ENCODE data around the gene NGEF. TPM values are rescaled to one million over a fixed set of nuclear protein-coding genes. Genes with fewer than 3 reads are reported as not detected.
A peak's percentile ranks its signal among the peaks of the same experiment; 100 is the strongest.

Gene NGEF
- total and polyA plus RNA-seq, 2 donors from 2014 or later = 4.8 to 5.3 TPM

DNA sequence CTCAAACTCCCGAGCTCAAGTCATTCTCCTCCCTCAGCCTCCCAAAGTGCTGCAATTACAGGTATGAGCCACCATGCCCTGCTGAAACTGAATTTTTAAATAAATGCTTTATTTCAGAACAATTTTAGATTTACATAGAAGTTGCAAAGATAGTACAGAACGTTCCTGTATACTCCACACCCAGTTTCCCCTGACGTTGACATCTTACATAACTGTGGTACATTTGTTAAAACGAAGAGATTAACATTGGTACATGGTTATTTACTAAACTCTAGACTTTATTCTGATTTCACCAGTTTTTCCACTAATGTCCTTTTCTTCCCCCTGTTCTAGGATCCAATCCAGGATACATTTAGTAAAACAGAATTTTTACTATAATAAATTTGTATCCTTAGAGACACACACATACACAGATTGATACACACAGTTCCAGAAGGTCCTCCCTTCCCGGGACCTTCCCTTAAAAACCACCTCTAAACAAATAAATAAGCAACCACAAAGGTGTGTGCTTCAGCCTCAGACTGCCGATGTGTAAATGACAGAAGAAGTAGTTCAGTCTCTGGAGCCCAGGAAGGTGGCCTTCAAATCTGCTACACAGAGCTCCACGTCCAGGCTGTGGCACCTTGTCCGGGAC lies 26.3 kb upstream of the NGEF start:
- FAIRE-seq = no peak
- no peak for DNase-seq
- Histone ChIP-seq H3K27ac (ENCODE audit: low read depth in 2 of 2, low read length in 2 of 2) (no peak overlapping the region), H3K9me3 (ENCODE audit: control insufficient read depth in 2 of 3, insufficient read depth in 1 of 3, low read length in 3 of 3) (peaks cover 0 to 7% (median 0%) of the 10 kb centered on the region in 3 donors), H3K4me3 (ENCODE audit: low read length in 3 of 3) (no peak overlapping the region), H3K4me1 (ENCODE audit: control insufficient read depth in 2 of 3, insufficient read depth in 2 of 3, low read depth in 1 of 3, low read length in 3 of 3) (no peaks in the 10 kb centered on the region), H3K27me3 (ENCODE audit: control insufficient read depth, insufficient read depth, low read length) (no peaks in the 10 kb centered on the region), H3K36me3 (ENCODE audit: control insufficient read depth in 2 of 3, insufficient read depth in 3 of 3, low read length in 3 of 3) (no peaks in the 10 kb centered on the region), H3K9ac (ENCODE audit: low read length in 3 of 3) (no peak overlapping the region)
- intact Hi-C loops (cut with DNase I) = no loop called here
- TF ChIP-seq, protein P1, sequence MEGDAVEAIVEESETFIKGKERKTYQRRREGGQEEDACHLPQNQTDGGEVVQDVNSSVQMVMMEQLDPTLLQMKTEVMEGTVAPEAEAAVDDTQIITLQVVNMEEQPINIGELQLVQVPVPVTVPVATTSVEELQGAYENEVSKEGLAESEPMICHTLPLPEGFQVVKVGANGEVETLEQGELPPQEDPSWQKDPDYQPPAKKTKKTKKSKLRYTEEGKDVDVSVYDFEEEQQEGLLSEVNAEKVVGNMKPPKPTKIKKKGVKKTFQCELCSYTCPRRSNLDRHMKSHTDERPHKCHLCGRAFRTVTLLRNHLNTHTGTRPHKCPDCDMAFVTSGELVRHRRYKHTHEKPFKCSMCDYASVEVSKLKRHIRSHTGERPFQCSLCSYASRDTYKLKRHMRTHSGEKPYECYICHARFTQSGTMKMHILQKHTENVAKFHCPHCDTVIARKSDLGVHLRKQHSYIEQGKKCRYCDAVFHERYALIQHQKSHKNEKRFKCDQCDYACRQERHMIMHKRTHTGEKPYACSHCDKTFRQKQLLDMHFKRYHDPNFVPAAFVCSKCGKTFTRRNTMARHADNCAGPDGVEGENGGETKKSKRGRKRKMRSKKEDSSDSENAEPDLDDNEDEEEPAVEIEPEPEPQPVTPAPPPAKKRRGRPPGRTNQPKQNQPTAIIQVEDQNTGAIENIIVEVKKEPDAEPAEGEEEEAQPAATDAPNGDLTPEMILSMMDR (IDR thresholded peaks at IDR 0.05; ENCODE audit: borderline replicate concordance, extremely low read depth, insufficient read depth) = no peak

DNA sequence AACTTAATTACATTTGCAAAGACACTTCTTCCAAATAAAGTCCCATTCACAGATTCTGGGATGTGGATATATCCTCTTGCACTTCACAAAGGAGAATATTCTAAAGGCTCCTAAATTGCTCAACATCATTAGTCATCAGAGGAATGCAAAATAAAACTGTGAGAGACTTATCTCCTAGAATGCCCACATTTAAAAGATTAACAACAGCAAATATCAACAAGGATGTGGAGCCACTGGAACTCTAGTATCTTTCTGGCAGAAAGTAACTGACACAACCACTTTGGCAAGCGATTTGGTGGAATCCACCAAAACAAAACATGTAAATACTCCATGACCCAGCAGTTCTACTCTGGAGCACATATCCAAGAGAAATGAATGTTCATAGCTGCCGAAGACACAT lies 24.0 kb upstream of the NGEF start:
- Histone ChIP-seq H3K4me1 (ENCODE audit: control insufficient read depth in 2 of 3, insufficient read depth in 2 of 3, low read depth in 1 of 3, low read length in 3 of 3) (no peaks in the 10 kb centered on the region), H3K27me3 (ENCODE audit: control insufficient read depth, insufficient read depth, low read length) (no peaks in the 10 kb centered on the region), H3K9ac (ENCODE audit: low read length in 3 of 3) (no peak overlapping the region), H3K9me3 (ENCODE audit: control insufficient read depth in 2 of 3, insufficient read depth in 1 of 3, low read length in 3 of 3) (peaks cover 0 to 7% (median 0%) of the 10 kb centered on the region in 3 donors), H3K27ac (ENCODE audit: low read depth in 2 of 2, low read length in 2 of 2) (no peak overlapping the region), H3K36me3 (ENCODE audit: control insufficient read depth in 2 of 3, insufficient read depth in 3 of 3, low read length in 3 of 3) (no peaks in the 10 kb centered on the region), H3K4me3 (ENCODE audit: low read length in 3 of 3) (no peak overlapping the region)
- intact Hi-C loops (cut with DNase I) = no loop called here
- TF ChIP-seq, protein P1 (IDR thresholded peaks at IDR 0.05; ENCODE audit: borderline replicate concordance, extremely low read depth, insufficient read depth) = no peak
- no peak for FAIRE-seq
- DNase-seq = no peak

DNA sequence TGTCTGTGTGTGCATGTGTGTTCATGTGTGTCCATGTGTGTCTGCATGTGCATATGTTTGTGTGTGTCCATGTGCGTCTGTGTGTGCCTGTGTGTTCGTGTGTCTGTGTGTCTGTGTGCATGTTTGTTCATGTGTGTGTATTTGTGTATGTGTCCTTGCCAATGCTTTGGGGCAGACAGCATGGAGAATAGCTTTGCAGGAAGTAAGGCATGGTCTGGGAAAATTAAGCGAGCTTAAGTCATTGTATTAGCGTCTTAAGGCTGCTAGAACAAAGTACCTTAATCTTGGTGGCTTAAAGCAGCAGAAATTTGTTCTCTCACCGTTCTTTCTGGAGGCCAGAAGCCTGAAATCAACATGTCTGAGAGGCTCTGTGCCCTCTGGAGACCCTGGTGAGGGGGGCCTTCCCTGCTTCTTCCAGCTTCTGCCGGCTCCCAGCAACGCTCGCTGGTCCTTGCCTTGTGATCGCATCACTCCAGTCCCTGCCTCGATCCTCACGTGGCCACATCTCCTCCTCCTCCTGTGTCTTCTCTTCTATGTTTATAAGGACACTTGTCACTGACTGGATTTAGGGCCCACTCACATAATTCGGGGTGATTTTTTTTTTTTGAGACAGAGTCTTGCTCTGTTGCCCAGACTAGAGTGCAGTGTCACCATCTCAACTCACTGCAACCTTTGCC lies 23.2 kb upstream of the NGEF start:
- DNase-seq = no peak
- H3K9ac ChIP-seq (ENCODE audit: low read length in 3 of 3) = no peak overlapping the region
- H3K27me3 ChIP-seq (ENCODE audit: control insufficient read depth, insufficient read depth, low read length) = no peaks in the 10 kb centered on the region
- intact Hi-C loops (cut with DNase I) = no loop called here
- H3K4me1 ChIP-seq (ENCODE audit: control insufficient read depth in 2 of 3, insufficient read depth in 2 of 3, low read depth in 1 of 3, low read length in 3 of 3) = no peaks in the 10 kb centered on the region
- no peaks in the 10 kb centered on the region for H3K36me3 ChIP-seq (ENCODE audit: control insufficient read depth in 2 of 3, insufficient read depth in 3 of 3, low read length in 3 of 3)
- TF ChIP-seq, protein P1 (IDR thresholded peaks at IDR 0.05; ENCODE audit: borderline replicate concordance, extremely low read depth, insufficient read depth) = no peak
- FAIRE-seq = no peak
- H3K4me3 ChIP-seq (ENCODE audit: low read length in 3 of 3) = peak overlapping the region in 1 of 3 donors; percentile 17
- H3K27ac ChIP-seq (ENCODE audit: low read depth in 2 of 2, low read length in 2 of 2) = no peak overlapping the region
- peaks cover 0 to 7% (median 0%) of the 10 kb centered on the region in 3 donors for H3K9me3 ChIP-seq (ENCODE audit: control insufficient read depth in 2 of 3, insufficient read depth in 1 of 3, low read length in 3 of 3)
